GM19324 (cell line): ENCODE results near the gene DCLRE1A.

Experiments used
- ATAC-seq: cut with Tn5 transposase; IDR thresholded peaks from one replicate; pipeline ENCODE4 v1.9.1; 2021; ENCODE audit warnings: mild to moderate bottlenecking, moderate library complexity; ENCODE audit not compliant: unreplicated experiment, low FRiP score

The DCLRE1A gene

DNA sequence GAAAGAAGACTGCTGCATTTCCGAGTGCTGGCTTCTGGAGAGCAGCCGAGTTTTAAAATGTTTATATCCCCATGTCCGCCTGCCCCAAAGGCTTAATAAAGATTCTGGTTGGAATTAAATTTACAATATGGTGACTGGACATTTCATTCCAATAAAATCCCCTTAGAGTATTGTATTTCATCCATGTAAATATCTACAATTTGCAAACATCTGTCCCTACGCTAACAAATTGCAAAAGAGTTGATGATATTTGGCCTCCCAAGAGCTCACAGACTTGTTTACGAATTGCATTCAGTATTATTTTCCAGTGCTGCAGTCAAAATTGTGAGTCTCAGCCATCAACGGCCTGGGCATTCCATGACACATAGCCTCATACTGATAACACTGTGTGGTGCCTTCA, 52.3 kb downstream of the DCLRE1A start:
- no peak for ATAC-seq

DNA sequence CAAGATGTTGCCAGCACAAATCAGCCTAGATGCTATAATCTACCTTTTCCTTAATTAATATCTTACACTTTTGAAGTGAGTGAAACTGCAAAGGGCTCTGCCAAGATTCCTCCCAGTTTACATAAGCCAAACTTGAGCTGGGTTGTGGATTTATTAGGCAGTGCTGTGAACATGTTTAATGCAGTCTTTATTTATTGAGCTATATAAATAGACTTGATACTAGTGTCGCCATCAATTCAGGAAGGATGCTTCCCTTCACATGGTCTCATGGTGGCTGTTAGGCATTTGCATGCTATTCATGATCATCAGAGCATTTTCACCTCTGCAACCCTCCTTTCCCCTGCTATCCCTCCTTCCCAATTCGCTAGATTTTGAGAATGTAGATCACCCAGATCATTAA, 62.2 kb downstream of the DCLRE1A start:
- no peak for ATAC-seq

GRCh38 chr10:113788604-113789083, 65.2 kb downstream of the DCLRE1A start:
- ATAC-seq: peak; percentile 38
